Measurements from ENCODE around the gene IL36B. TPM values are rescaled to one million over a fixed set of nuclear protein-coding genes. Genes with fewer than 3 reads are reported as not detected.

Gene IL36B
- total RNA-seq, 1 donor from 2014 or later: not detected

- no peak for DNase-seq (ENCODE audit: low spot score)
Observed at GRCh38 chr2:113076954-113077669, 24.4 kb upstream of the IL36B start.

GRCh38 chr2:113075600-113075999 lies 22.9 kb upstream of the IL36B start:
- no peak for DNase-seq (ENCODE audit: low spot score)

GRCh38 chr2:113075030-113075429 lies 22.4 kb upstream of the IL36B start:
- no peak for DNase-seq (ENCODE audit: low spot score)

- DNase-seq (ENCODE audit: low spot score): no peak
Observed at GRCh38 chr2:113073325-113073834, 20.7 kb upstream of the IL36B start.

- DNase-seq (ENCODE audit: low spot score): no peak
Observed at GRCh38 chr2:113072584-113072983, 19.9 kb upstream of the IL36B start.

GRCh38 chr2:113070606-113070975 lies 17.9 kb upstream of the IL36B start:
- DNase-seq (ENCODE audit: low spot score): no peak

- no peak for DNase-seq (ENCODE audit: low spot score)
Observed at GRCh38 chr2:113069676-113070605, 17.3 kb upstream of the IL36B start.

GRCh38 chr2:113068706-113069485 lies 16.2 kb upstream of the IL36B start:
- DNase-seq (ENCODE audit: low spot score): no peak

- DNase-seq (ENCODE audit: low spot score): no peak
Observed at GRCh38 chr2:113068249-113068648, 15.6 kb upstream of the IL36B start.

- no peak for DNase-seq (ENCODE audit: low spot score)
Observed at GRCh38 chr2:113067681-113068080, 15.0 kb upstream of the IL36B start, which contains the start of gene IL1F10. IL1F10 (plus strand) TSS chr2:113067970; CDS start chr2:113072739, 4,769 bp downstream.

- DNase-seq (ENCODE audit: low spot score): no peak
Observed at GRCh38 chr2:113064898-113065297, 12.2 kb upstream of the IL36B start.

- DNase-seq (ENCODE audit: low spot score): no peak
Observed at GRCh38 chr2:113064281-113064680, 11.6 kb upstream of the IL36B start.

- no peak for DNase-seq (ENCODE audit: low spot score)
Observed at GRCh38 chr2:113061896-113062770, 9.5 kb upstream of the IL36B start.

- no peak for DNase-seq (ENCODE audit: low spot score)
Observed at GRCh38 chr2:113061241-113061640, 8.6 kb upstream of the IL36B start.

- no peak for DNase-seq (ENCODE audit: low spot score)
Observed at GRCh38 chr2:113060796-113061195, 8.1 kb upstream of the IL36B start.

- DNase-seq (ENCODE audit: low spot score): no peak
Observed at GRCh38 chr2:113060396-113060795, 7.7 kb upstream of the IL36B start.

GRCh38 chr2:113058998-113059960 lies 6.6 kb upstream of the IL36B start, which contains the start of gene IL36RN:
IL36RN (plus strand) TSS chr2:113059198; CDS start chr2:113059439, 241 bp downstream.
- no peak for DNase-seq (ENCODE audit: low spot score)

GRCh38 chr2:113058411-113058994 lies 5.8 kb upstream of the IL36B start:
- no peak for DNase-seq (ENCODE audit: low spot score)

GRCh38 chr2:113057117-113057516 lies 4.5 kb upstream of the IL36B start:
- no peak for DNase-seq (ENCODE audit: low spot score)
